ENCODE results near the gene NGFR.
A peak's percentile ranks its signal among the peaks of the same experiment; 100 is the strongest.
"Not testable (repeated sequence)": the region's sequence is repeated elsewhere in the genome, so short reads cannot be mapped to it uniquely, and the experiment has no call there.

Gene NGFR

DNA sequence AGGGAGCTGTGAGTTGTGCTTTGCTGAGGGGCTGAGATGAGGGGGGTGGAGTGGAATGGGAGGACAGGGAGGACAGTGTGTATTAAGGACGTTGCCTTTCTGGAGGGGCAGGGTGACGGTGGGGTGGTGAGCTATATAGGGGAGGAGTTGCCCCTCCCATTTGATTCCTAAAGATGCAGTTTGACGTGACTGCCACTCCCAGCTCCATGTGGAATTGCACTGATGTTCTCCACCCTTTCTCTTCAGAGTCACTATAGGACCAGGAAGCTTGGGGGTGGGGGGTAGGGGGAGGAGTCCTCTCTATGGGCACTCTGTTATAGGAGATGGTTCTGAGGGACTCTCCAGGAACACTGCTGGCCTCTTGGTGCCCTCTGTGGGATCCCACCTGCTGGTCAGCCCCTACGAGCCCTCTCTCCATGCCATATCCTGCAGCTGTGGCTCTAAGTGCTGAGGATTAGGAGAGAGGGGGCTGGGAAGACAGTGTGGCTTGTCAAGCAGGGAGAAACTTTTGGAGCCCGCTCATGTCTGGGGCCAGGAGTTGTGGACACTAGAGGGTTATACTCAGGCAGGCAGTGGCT lies 3.8 kb upstream of the NGFR start:
- peaks cover 9% of the 10 kb centered on the region for H3K4me1 ChIP-seq (ENCODE audit: control insufficient read depth, insufficient read depth, low read length)
- no peak overlapping the region for H3K4me3 ChIP-seq (ENCODE audit: low read length)
- H3K27ac ChIP-seq (ENCODE audit: low read depth, low read length): no peak overlapping the region
- no peaks in the 10 kb centered on the region for H3K36me3 ChIP-seq (ENCODE audit: control insufficient read depth, insufficient read depth, low read length)
- H3K9ac ChIP-seq (ENCODE audit: low read length): no peak overlapping the region
- peaks cover 7% of the 10 kb centered on the region for H3K27me3 ChIP-seq (ENCODE audit: control insufficient read depth, insufficient read depth, low read length)

DNA sequence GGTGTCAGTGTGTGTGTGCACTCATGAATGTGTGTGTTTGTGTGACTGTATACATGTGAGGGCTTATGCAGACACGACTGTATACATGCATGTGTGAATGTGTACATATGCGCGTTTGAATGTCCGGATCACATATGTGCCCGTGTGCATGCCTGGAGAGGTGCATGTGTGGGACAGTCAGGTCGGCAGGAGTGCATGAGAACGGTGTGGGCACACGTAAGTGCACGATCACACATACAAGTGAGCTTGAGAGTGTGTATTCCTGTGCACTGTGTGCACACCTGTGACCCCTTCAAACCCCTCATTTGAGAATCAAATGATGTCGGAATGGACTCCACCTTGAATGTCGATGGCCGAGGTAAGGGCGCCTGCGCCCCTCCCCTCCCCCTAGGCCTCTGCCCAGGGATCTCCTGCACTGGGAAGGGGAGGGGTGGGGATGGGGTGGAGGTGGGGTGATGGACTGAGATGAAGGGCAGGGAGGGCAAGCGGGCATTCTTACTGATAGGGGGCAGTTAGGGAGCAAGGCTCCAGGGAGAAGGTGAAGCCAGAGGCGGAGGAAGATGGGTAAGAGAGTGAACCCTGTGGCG lies 601 bp upstream of the NGFR start:
- Histone ChIP-seq H3K4me3 (ENCODE audit: low read length) (peak overlapping the region; percentile 59), H3K9ac (ENCODE audit: low read length) (no peak overlapping the region), H3K4me1 (ENCODE audit: control insufficient read depth, insufficient read depth, low read length) (peaks cover 16% of the 10 kb centered on the region), H3K27ac (ENCODE audit: low read depth, low read length) (no peak overlapping the region), H3K36me3 (ENCODE audit: control insufficient read depth, insufficient read depth, low read length) (no peaks in the 10 kb centered on the region), H3K27me3 (ENCODE audit: control insufficient read depth, insufficient read depth, low read length) (peaks cover 18% of the 10 kb centered on the region)

DNA sequence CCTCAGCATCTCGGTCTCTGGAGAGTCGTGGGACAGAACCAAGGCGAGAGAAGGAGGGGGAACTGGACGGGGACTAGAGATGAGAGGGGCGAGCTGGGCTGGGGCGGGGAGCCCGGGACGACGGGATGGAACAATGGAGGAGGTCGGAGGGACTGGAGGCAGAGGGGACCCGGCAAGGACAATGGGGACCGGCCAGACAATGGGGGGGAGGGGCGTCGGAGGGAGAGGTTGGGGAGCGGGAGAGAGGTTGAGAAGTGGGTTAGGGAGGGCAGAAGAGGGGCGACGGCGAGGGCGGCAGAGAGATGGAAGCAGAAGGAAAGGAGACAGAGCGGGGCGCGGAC lies 719 bp downstream of the NGFR start:
- Histone ChIP-seq H3K27me3 (ENCODE audit: control insufficient read depth, insufficient read depth, low read length) (peaks cover 15% of the 10 kb centered on the region), H3K36me3 (ENCODE audit: control insufficient read depth, insufficient read depth, low read length) (no peaks in the 10 kb centered on the region), H3K4me1 (ENCODE audit: control insufficient read depth, insufficient read depth, low read length) (peaks cover 16% of the 10 kb centered on the region), H3K4me3 (ENCODE audit: low read length) (peak overlapping the region; percentile 54), H3K27ac (ENCODE audit: low read depth, low read length) (no peak overlapping the region), H3K9ac (ENCODE audit: low read length) (no peak overlapping the region)

DNA sequence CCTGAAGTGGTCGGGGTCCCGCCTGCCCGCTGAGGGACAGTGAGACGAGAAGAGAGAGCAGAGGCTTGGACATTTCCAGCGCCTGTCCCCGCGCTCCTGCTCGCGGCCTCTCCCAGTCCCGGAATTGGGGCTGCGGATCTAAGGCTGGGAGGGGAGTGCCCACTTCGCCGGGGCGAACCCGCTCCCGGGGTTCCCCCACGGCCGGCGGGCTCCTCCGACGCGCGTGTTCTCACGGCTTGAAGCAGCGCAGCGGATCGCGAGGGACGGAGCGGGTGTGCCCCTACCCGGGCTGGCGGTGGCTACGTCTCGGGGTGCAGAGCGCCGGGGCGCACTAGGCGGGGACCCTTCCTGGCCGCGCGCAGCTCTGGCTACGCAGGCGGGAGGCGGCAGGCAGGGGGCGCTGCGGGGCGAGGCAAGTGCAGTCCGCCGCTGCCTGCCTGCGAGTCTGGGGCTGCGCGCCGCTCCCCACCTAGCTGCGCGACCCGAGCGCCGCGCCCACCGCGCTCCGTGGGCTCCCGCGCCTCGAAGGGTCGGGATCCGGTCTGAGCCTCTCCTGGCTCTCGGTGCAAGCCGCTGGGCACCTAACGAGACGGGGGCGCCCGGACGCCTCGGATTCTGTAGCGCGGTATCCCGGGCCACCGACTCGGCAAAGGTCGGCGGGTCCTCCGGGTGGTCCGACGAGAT lies 1.2 kb downstream of the NGFR start:
- H3K9ac ChIP-seq (ENCODE audit: low read length): no peak overlapping the region
- peak overlapping the region; percentile 54 for H3K4me3 ChIP-seq (ENCODE audit: low read length)
- H3K27me3 ChIP-seq (ENCODE audit: control insufficient read depth, insufficient read depth, low read length): peaks cover 15% of the 10 kb centered on the region
- no peak overlapping the region for H3K27ac ChIP-seq (ENCODE audit: low read depth, low read length)
- H3K4me1 ChIP-seq (ENCODE audit: control insufficient read depth, insufficient read depth, low read length): peaks cover 16% of the 10 kb centered on the region
- no peaks in the 10 kb centered on the region for H3K36me3 ChIP-seq (ENCODE audit: control insufficient read depth, insufficient read depth, low read length)

DNA sequence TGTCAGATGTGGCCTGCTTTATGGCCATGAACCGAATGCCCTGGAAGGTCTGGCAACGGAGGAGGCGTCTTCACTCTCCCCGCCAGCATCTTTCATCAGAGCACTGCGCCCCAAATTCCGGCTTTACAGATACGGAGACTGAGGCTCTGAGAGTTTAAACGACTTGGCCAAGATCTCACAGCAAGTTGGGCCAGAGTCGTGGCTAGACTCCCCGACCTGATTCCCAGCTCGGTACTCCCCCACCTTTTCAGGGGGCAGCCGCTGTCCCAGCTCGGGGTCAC lies 1.7 kb downstream of the NGFR start:
- H3K9ac ChIP-seq (ENCODE audit: low read length): no peak overlapping the region
- peaks cover 15% of the 10 kb centered on the region for H3K27me3 ChIP-seq (ENCODE audit: control insufficient read depth, insufficient read depth, low read length)
- H3K36me3 ChIP-seq (ENCODE audit: control insufficient read depth, insufficient read depth, low read length): no peaks in the 10 kb centered on the region
- H3K27ac ChIP-seq (ENCODE audit: low read depth, low read length): no peak overlapping the region
- H3K4me3 ChIP-seq (ENCODE audit: low read length): peak overlapping the region; percentile 54
- H3K4me1 ChIP-seq (ENCODE audit: control insufficient read depth, insufficient read depth, low read length): peaks cover 16% of the 10 kb centered on the region

DNA sequence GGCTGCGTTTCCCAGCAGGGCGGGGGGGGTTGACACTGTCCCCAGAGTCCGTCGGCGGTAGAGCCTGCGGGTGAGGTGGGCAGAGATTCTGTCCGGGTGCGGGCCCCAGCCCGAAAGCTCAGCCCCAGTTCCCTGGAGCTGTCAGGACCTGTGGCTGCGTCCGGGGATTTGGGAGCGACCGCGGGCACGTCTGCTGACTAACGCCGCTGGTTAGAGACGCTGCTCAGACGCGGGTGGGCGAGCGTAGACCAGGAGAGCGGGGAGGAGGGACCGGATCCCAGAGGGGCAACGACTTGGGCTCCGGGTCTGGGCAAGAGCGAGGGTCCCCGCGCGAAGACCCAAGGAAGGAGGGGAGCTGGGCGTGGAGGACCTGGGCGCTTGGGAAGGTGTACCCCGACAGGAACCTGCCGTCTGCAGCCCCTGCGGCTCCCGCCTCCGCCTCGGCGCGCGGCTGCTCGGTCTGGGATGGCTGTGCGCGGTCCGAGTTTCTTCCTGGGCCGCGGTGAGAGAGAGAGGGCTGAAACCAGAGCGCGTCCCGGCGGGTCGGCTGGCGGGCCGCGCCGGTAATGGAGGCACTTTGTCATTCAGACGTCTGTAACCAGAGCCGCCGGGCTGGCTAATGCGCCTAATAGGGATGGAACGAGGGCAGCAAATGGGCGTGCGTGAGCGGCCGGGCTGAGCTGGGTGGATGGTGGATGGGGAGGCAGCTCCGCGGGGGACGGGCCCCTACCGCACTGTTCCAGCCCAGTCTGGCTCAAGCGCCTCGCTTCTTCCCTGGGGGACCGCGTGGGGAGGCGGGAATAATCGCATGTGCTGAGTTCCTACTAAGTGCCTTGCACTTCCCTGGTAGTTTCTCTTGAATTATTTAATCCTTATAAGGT lies 2.3 kb downstream of the NGFR start:
- no peak overlapping the region for H3K9ac ChIP-seq (ENCODE audit: low read length)
- H3K4me3 ChIP-seq (ENCODE audit: low read length): peak overlapping the region; percentile 54
- peaks cover 16% of the 10 kb centered on the region for H3K4me1 ChIP-seq (ENCODE audit: control insufficient read depth, insufficient read depth, low read length)
- H3K27ac ChIP-seq (ENCODE audit: low read depth, low read length): no peak overlapping the region
- no peaks in the 10 kb centered on the region for H3K36me3 ChIP-seq (ENCODE audit: control insufficient read depth, insufficient read depth, low read length)
- peaks cover 18% of the 10 kb centered on the region for H3K27me3 ChIP-seq (ENCODE audit: control insufficient read depth, insufficient read depth, low read length)

DNA sequence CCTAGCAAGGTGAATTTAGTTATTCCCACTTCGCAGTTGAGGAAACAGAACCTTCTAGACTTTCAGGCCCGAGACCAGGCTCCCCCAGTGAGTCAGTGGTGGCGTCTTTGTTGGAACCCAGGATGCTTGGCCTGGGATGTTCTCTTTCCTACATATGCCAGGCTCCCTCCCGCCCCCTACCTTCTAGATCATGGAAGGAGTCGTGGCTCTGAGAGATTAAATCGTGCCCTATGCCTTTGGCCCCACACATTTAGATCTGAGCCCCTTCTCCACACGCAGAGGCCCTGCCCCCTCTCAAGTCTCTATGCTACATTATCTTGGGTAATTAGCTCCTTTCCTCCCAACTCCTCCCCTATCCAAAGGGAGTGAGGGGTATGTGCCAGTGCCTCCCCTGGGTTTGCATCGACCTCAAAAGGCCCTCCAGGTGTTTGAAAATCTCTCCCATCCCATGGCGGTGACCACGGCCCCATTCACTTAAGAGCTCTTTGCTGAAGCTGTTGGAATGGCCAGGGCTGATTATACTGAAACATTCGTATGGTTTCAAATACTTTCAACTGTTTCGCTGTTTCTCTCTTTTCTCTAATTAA lies 3.0 kb downstream of the NGFR start:
- H3K4me3 ChIP-seq (ENCODE audit: low read length): no peak overlapping the region
- peaks cover 21% of the 10 kb centered on the region for H3K27me3 ChIP-seq (ENCODE audit: control insufficient read depth, insufficient read depth, low read length)
- no peak overlapping the region for H3K9ac ChIP-seq (ENCODE audit: low read length)
- H3K36me3 ChIP-seq (ENCODE audit: control insufficient read depth, insufficient read depth, low read length): no peaks in the 10 kb centered on the region
- H3K27ac ChIP-seq (ENCODE audit: low read depth, low read length): no peak overlapping the region
- peaks cover 16% of the 10 kb centered on the region for H3K4me1 ChIP-seq (ENCODE audit: control insufficient read depth, insufficient read depth, low read length)

DNA sequence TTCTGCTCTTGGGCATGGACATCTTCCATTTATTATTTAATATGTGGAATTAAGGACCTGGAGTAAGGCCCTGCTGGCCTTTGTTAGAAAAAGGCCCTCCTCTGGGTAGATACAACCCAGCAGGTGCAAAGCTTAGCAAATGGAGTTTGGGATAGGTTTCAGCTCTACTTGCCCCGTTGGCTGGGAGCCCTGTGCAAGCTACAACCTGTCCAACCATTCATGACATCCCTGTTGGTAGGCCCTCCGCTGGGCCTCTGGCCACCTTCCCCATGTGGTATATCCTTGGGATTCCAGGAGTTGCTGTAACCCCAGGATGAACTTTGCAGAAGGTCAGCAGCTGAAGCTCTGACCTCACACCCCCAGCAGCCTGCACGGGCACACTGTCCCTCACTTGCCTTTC lies 6.4 kb downstream of the NGFR start:
- H3K36me3 ChIP-seq (ENCODE audit: control insufficient read depth, insufficient read depth, low read length): no peaks in the 10 kb centered on the region
- peaks cover 24% of the 10 kb centered on the region for H3K27me3 ChIP-seq (ENCODE audit: control insufficient read depth, insufficient read depth, low read length)
- no peak overlapping the region for H3K9ac ChIP-seq (ENCODE audit: low read length)
- H3K4me3 ChIP-seq (ENCODE audit: low read length): no peak overlapping the region
- H3K4me1 ChIP-seq (ENCODE audit: control insufficient read depth, insufficient read depth, low read length): peaks cover 7% of the 10 kb centered on the region
- H3K27ac ChIP-seq (ENCODE audit: low read depth, low read length): no peak overlapping the region

DNA sequence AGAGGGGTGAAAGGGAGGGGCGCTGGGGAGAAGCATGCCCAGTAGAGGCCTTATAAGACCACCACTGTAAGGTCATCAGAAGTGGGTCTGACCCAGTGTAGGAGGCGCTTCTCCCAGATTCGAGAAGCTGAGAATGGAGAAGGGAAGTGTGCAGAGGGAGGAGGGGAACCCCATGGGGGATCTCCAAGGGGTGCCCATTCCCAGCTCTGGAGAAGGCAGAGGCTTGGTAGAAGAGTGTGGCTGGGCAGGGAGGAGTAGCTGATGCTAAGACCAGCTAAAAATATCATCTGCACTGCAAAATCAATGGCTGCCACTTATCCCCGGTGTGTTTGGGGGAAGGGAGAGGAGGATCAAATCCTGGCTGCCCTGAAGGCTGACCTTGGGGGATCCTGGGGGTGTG lies 7.2 kb downstream of the NGFR start:
- no peak overlapping the region for H3K9ac ChIP-seq (ENCODE audit: low read length)
- peaks cover 23% of the 10 kb centered on the region for H3K27me3 ChIP-seq (ENCODE audit: control insufficient read depth, insufficient read depth, low read length)
- H3K27ac ChIP-seq (ENCODE audit: low read depth, low read length): no peak overlapping the region
- H3K4me3 ChIP-seq (ENCODE audit: low read length): no peak overlapping the region
- no peaks in the 10 kb centered on the region for H3K4me1 ChIP-seq (ENCODE audit: control insufficient read depth, insufficient read depth, low read length)
- no peaks in the 10 kb centered on the region for H3K36me3 ChIP-seq (ENCODE audit: control insufficient read depth, insufficient read depth, low read length)

DNA sequence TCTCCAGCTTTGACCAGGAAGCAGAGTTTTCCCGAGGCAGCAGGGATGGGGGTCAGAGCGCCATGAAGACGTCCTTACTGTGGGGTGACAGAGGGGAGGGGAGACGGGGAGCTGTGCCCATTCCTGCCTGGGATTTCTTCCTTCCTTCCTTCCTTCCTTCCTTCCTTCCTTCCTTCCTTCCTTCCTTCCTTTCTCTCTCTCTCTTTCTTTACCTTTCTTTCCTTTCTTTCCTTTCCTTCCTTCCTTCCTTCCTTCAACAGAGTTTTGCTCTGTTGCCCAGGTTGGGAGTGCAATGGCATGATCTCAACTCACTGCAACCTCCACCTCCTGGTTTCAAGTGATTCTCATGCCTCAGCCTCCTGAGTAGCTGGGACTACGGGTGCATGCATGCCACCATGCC lies 7.6 kb downstream of the NGFR start:
- H3K4me1 ChIP-seq (ENCODE audit: control insufficient read depth, insufficient read depth, low read length); H3K36me3 ChIP-seq (ENCODE audit: control insufficient read depth, insufficient read depth, low read length); H3K4me3 ChIP-seq (ENCODE audit: low read length); H3K27ac ChIP-seq (ENCODE audit: low read depth, low read length); H3K9ac ChIP-seq (ENCODE audit: low read length): not testable (repeated sequence)
- H3K27me3 ChIP-seq (ENCODE audit: control insufficient read depth, insufficient read depth, low read length): peaks cover 20% of the 10 kb centered on the region

DNA sequence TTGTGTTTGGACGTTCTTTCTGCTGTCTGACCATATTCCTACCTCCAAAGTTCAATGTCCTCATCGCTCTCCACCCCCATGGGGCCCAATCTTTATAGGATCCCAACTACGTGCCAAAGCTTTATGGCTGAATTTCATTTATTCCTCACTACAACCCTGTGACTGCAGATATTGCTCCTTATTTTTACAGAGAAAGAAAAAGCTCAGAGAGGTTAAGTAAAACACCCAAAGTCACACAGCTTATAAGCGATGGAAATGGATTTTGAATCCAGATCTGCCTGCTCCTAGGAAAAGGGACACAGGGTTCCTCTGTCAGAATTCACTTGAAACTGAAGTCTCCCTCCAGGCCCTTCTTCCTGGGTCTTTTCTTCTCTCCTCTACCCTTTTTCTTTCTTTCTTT lies 9.3 kb downstream of the NGFR start:
- H3K36me3 ChIP-seq (ENCODE audit: control insufficient read depth, insufficient read depth, low read length): no peaks in the 10 kb centered on the region
- no peak overlapping the region for H3K4me3 ChIP-seq (ENCODE audit: low read length)
- H3K27ac ChIP-seq (ENCODE audit: low read depth, low read length): no peak overlapping the region
- no peak overlapping the region for H3K9ac ChIP-seq (ENCODE audit: low read length)
- H3K27me3 ChIP-seq (ENCODE audit: control insufficient read depth, insufficient read depth, low read length): peaks cover 13% of the 10 kb centered on the region
- H3K4me1 ChIP-seq (ENCODE audit: control insufficient read depth, insufficient read depth, low read length): no peaks in the 10 kb centered on the region

DNA sequence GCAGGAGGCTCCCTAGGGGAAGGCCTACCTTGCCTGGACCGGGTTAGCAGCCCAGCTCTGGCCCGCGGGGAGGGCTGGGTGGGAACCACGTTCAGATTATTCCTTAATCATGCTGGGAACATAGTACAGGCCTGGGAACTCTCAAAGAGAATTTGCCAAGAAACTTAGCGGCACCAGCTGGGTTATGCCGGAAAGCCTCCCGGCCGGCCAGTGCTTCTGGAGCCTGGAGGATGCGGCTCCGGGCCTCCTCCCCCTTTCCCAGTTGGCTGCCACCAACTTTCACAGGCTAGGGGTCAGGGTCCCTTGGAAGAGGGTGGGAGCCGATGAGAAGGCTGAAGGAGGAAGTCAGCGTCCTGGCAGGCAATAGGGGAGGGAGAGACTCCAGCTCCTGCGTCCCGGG lies 10.8 kb downstream of the NGFR start:
- Histone ChIP-seq H3K27me3 (ENCODE audit: control insufficient read depth, insufficient read depth, low read length) (peaks cover 13% of the 10 kb centered on the region), H3K27ac (ENCODE audit: low read depth, low read length) (no peak overlapping the region), H3K9ac (ENCODE audit: low read length) (no peak overlapping the region), H3K4me1 (ENCODE audit: control insufficient read depth, insufficient read depth, low read length) (no peaks in the 10 kb centered on the region), H3K4me3 (ENCODE audit: low read length) (no peak overlapping the region), H3K36me3 (ENCODE audit: control insufficient read depth, insufficient read depth, low read length) (no peaks in the 10 kb centered on the region)
